K562 (cell line): ENCODE results near the gene AXIN2. TPM values are rescaled to one million over a fixed set of nuclear protein-coding genes. Genes with fewer than 3 reads are reported as not detected.

Experiments
- ATAC-seq: fragments of 200-7000 bp; cut with Tn5 transposase; 3 replicates; pipeline ENCODE4 v1.9.1; 2020; ENCODE audit warnings: moderate library complexity
- BruUV-seq: library from RNA; stranded (reverse); fragments of 400-500 nt; replicated peaks from 2 replicates; lab custom pipeline; 2021; lab: Mats Ljungman, UMichigan
- CTCF ChIA-PET: fragments of 300-600 bp; formaldehyde crosslinking; extraction: SDS; loops from one replicate; lab custom pipeline; 2021; ENCODE audit warnings: low intra/inter-chr PET ratio; lab: Yijun Ruan, JAX
- POLR2A ChIA-PET: fragments of 300-600, 350-650 bp; sonication (Branson Sonifier 250); formaldehyde crosslinking; extraction: SDS; loops from one replicate; lab custom pipeline; 2021; ENCODE audit warnings: antibody characterized with exemption, inconsistent platforms; lab: Yijun Ruan, JAX
- DNase-seq, 4 experiments: peaks; one replicate each; pipeline versions ENCODE4 v3.0.0 to v3.0.0-alpha.2; 2011 to 2018; ENCODE audit warnings: low spot score in 3 of 4, mixed read lengths in 3 of 4; ENCODE audit errors: extremely low read depth in 1 of 4
- FAIRE-seq: peaks from 2 replicates; lab custom pipeline; 2011; peaks lifted over from hg19 to GRCh38; lab: Jason Lieb, UNC
- H2AFZ ChIP-seq: 2 replicates; pipeline ENCODE4 v1.6.0; 2011; ENCODE audit warnings: low read depth, low read length, control low read depth, inconsistent platforms
- H3K27ac ChIP-seq: fragments of 200-600 bp; 3 replicates; pipeline ENCODE4 v1.8.0; 2011; ENCODE audit warnings: low read depth, mild to moderate bottlenecking, control low read depth, inconsistent platforms, low read length, moderate library complexity, mixed read lengths; ENCODE audit errors: extremely low read depth
- H3K27me3 ChIP-seq, 2 experiments: fragments of 300-600 bp in 1 of 2; 2 replicates in 1 of 2; 3 replicates in 1 of 2; pipeline versions ENCODE4 v1.6.0 to v1.8.0; 2011; ENCODE audit warnings: inconsistent platforms in 2 of 2, low read length in 2 of 2, mild to moderate bottlenecking in 1 of 2, mixed read lengths in 1 of 2, moderate library complexity in 1 of 2; ENCODE audit not compliant: control insufficient read depth in 2 of 2, insufficient read depth in 2 of 2
- H3K36me3 ChIP-seq: fragments of 300-600 bp; 3 replicates; pipeline ENCODE4 v1.8.0; 2011; ENCODE audit warnings: mild to moderate bottlenecking, low read length, inconsistent platforms; ENCODE audit not compliant: control insufficient read depth, insufficient read depth
- H3K4me1 ChIP-seq, 2 experiments: fragments of 200-600 bp in 1 of 2; replicated peaks in 1 of 2; 2 replicates in 1 of 2; 3 replicates in 1 of 2; pipeline versions ENCODE4 v1.5.1 to v1.8.0; 2011; ENCODE audit warnings: inconsistent platforms in 2 of 2, low read length in 2 of 2, mild to moderate bottlenecking in 1 of 2, mixed read lengths in 1 of 2, moderate library complexity in 1 of 2; ENCODE audit not compliant: control insufficient read depth in 2 of 2, insufficient read depth in 2 of 2
- H3K4me2 ChIP-seq: 2 replicates; pipeline ENCODE4 v1.6.1; 2011; ENCODE audit warnings: low read length, control low read depth, inconsistent platforms, mixed read lengths; ENCODE audit not compliant: insufficient read depth
- H3K4me3 ChIP-seq: fragments of 200-600 bp; sonication (generic), shearing (Covaris generic); 2 replicates; pipeline ENCODE4 v1.5.1; 2016; ENCODE audit warnings: control low read depth, inconsistent platforms
- H3K79me2 ChIP-seq: fragments of 200-600 bp; 3 replicates; pipeline ENCODE4 v1.8.0; 2011; ENCODE audit warnings: low read length, inconsistent platforms; ENCODE audit not compliant: control insufficient read depth, insufficient read depth
- H3K9ac ChIP-seq, 2 experiments: 2 replicates each; pipeline versions ENCODE4 v1.6.0 to v1.6.1; 2011; ENCODE audit warnings: low read depth in 2 of 2, low read length in 2 of 2, control low read depth in 1 of 2, inconsistent platforms in 1 of 2, mild to moderate bottlenecking in 1 of 2, mixed read lengths in 1 of 2; ENCODE audit not compliant: insufficient read depth in 1 of 2
- H3K9me1 ChIP-seq: one replicate; pipeline ENCODE4 v1.6.0; 2011; ENCODE audit warnings: inconsistent platforms, mild to moderate bottlenecking, low read length, moderate library complexity; ENCODE audit not compliant: control insufficient read depth, insufficient read depth
- H3K9me3 ChIP-seq: replicated peaks from 2 replicates; pipeline ENCODE4 v1.5.1; 2011; ENCODE audit warnings: low read depth, low read length, inconsistent platforms; ENCODE audit not compliant: control insufficient read depth, insufficient read depth
- H4K20me1 ChIP-seq: replicated peaks from 2 replicates; pipeline ENCODE4 v1.6.1; 2011; ENCODE audit warnings: low read length, inconsistent platforms, mixed read lengths; ENCODE audit not compliant: control insufficient read depth, insufficient read depth
- ARID2 ChIP-seq: fragments of 450-650 bp; IDR thresholded peaks from 2 replicates; pipeline ENCODE4 v1.6.1; 2017; ENCODE audit warnings: antibody characterized with exemption, mild to moderate bottlenecking
- BHLHE40 ChIP-seq: IDR thresholded peaks from 2 replicates; pipeline ENCODE4 v1.6.1; 2011; ENCODE audit warnings: low read length, improper control_type of control experiment
- CREB1 ChIP-seq, 2 experiments: sonication (generic) in 1 of 2; formaldehyde crosslinking in 1 of 2; IDR thresholded peaks; 2 replicates each; pipeline versions ENCODE4 v1.6.1 to v1.8.0; 2012 to 2022; ENCODE audit warnings: inconsistent platforms in 1 of 2, mild to moderate bottlenecking in 1 of 2, missing genetic modification reagents in 1 of 2, moderate library complexity in 1 of 2
- DMBX1 ChIP-seq: fragments of 250-450 bp; sonication (Bioruptor Pico); IDR thresholded peaks from 2 replicates; pipeline ENCODE4 v1.8.0; 2022; ENCODE audit warnings: inconsistent platforms, mild to moderate bottlenecking, moderate library complexity, borderline replicate concordance
- ELF4 ChIP-seq: fragments of 450-650 bp; formaldehyde crosslinking; IDR thresholded peaks from 2 replicates; pipeline ENCODE4 v1.4.0; 2022; ENCODE audit warnings: missing genetic modification characterization
- GATA2 ChIP-seq: sonication (generic); formaldehyde crosslinking; IDR thresholded peaks from 2 replicates; pipeline ENCODE4 v1.4.0; 2020; ENCODE audit warnings: mild to moderate bottlenecking, missing genetic modification reagents
- HDAC1 ChIP-seq, 2 experiments: fragments of 450-650 bp; IDR thresholded peaks; 2 replicates each; pipeline ENCODE4 v1.6.1; 2016 to 2017; ENCODE audit warnings: inconsistent platforms in 1 of 2, mild to moderate bottlenecking in 1 of 2, moderate library complexity in 1 of 2
- HNRNPLL ChIP-seq: fragments of 200-400 bp; formaldehyde crosslinking; IDR thresholded peaks from 2 replicates; pipeline ENCODE4 v1.6.1; 2017; ENCODE audit warnings: low read length, low read depth, mild to moderate bottlenecking; ENCODE audit not compliant: poor library complexity, severe bottlenecking
- KLF1 ChIP-seq: fragments of 450-650 bp; IDR thresholded peaks from 2 replicates; pipeline ENCODE4 v1.6.1; 2016; ENCODE audit warnings: missing genetic modification characterization, missing compliant biosample characterization
- NR3C1 ChIP-seq: sonication (generic); formaldehyde crosslinking; IDR thresholded peaks from 2 replicates; pipeline ENCODE4 v1.8.1; 2022; ENCODE audit warnings: missing genetic modification reagents
- PCBP2 ChIP-seq: fragments of 200-400 bp; formaldehyde crosslinking; IDR thresholded peaks from 2 replicates; pipeline ENCODE4 v1.6.1; 2018; ENCODE audit warnings: low read length, low read depth, mild to moderate bottlenecking, moderate library complexity; ENCODE audit not compliant: poor library complexity, severe bottlenecking
- RBM15 ChIP-seq: fragments of 200-400 bp; formaldehyde crosslinking; IDR thresholded peaks from 2 replicates; pipeline ENCODE4 v1.6.1; 2018; ENCODE audit warnings: mild to moderate bottlenecking, low read length, moderate library complexity; ENCODE audit not compliant: insufficient read depth
- SRSF7 ChIP-seq: fragments of 200-400 bp; formaldehyde crosslinking; optimal IDR thresholded peaks from 2 replicates; pipeline ENCODE3; 2017; ENCODE audit warnings: mild to moderate bottlenecking, low read depth, low read length
- TCF7L2 ChIP-seq: fragments of 150-350 bp; IDR thresholded peaks from 2 replicates; pipeline ENCODE4 v1.6.1; 2016; ENCODE audit warnings: low read depth, mild to moderate bottlenecking, low read length, moderate library complexity
- ZC3H4 ChIP-seq: sonication (generic); formaldehyde crosslinking; IDR thresholded peaks from 2 replicates; pipeline ENCODE4 v1.9.0; 2021; ENCODE audit warnings: missing genetic modification reagents, borderline replicate concordance
- ZNF507 ChIP-seq: conservative IDR thresholded peaks from 2 replicates; pipeline ENCODE4 v1.6.1; 2017; ENCODE audit warnings: missing genetic modification characterization, missing compliant biosample characterization
- WGBS: fragments of 100-300 bp; shearing (Covaris generic); methylation state at CpG from one replicate; pipeline ENCODE4 v1.1.6; 2016; ENCODE audit warnings: low coverage, mixed read lengths; ENCODE audit not compliant: insufficient coverage; ENCODE audit errors: missing lambda C conversion rate; 5-methylcytosine and 5-hydroxymethylcytosine counted together
- in situ Hi-C: fragments of 300-500 bp; cut with MboI; formaldehyde crosslinking; loops from 4 replicates; pipeline ENCODE4 v1.15.0; 2018; ENCODE audit warnings: inconsistent platforms, mixed read lengths
- intact Hi-C: fragments of 100-400 bp; cut with micrococcal nuclease; formaldehyde crosslinking; loops from 2 replicates; pipeline ENCODE4 v1.14.2; 2022
- polyA plus RNA-seq, 8 experiments: library from polyadenylated mRNA; depleted of rRNA in 4 of 8; stranded (reverse) in 5 of 8; unstranded in 3 of 8; fragments of >200 nt; fragmentation: Nextera tagmentation in 2 of 8; fragmentation: Illumina TruSeq in 1 of 8; extraction: Ambion mirVana in 2 of 8; extraction: Trizol in 1 of 8; gene quantifications; 2 replicates each; pipeline versions ENCODE4 v1.2.1 to v1.2.3, GENCODE V29; 2011 to 2014; ENCODE audit warnings: inconsistent platforms in 1 of 8, missing spikeins in 1 of 8
- total RNA-seq, 7 experiments: library from RNA; depleted of rRNA in 6 of 7; stranded (reverse); fragments of >200 nt in 6 of 7; fragmentation: Illumina TruSeq in 2 of 7; extraction: Trizol in 2 of 7; gene quantifications; 2 replicates each; pipeline versions ENCODE4 v1.2.1 to v1.2.3, GENCODE V29; 2011 to 2021; ENCODE audit warnings: low replicate concordance in 1 of 7
- TF ChIP-seq, protein P1 (sequence below): fragments of 450-650 bp; IDR thresholded peaks from 2 replicates; pipeline ENCODE4 v1.6.1; 2016; ENCODE audit warnings: borderline replicate concordance
- TF ChIP-seq, protein P2 (sequence below): sonication (generic); formaldehyde crosslinking; IDR thresholded peaks from 2 replicates; pipeline ENCODE4 v1.4.0; 2020; ENCODE audit warnings: mild to moderate bottlenecking, missing genetic modification reagents

Gene AXIN2
- total and polyA plus RNA-seq, 9 of the 15 experiments (the other 6 are each of a cell fraction or from before 2014, with no cell fraction given): 0.21 to 3.3 (median 1.2) TPM

DNA sequence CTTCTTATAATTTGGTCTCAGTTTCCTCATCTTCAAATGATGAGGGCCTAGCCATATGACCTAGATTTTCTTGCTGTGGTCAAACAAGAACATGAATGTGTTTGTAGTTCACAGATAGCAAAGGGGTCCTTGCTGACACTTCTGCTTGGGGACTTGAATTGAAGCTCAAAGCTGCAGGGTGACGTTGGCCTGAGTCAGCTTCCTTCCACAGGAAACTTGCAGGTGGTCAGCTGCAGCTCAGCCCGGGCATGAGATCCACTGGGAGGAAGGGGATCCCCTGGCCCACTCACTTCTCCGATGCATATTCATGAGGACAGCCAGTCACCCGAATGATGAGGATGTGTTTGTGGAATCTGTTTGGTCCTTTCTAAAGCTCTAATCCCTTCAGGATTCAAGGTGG, 42.6 kb upstream of the AXIN2 start (continued):
- TF ChIP-seq, protein P1, sequence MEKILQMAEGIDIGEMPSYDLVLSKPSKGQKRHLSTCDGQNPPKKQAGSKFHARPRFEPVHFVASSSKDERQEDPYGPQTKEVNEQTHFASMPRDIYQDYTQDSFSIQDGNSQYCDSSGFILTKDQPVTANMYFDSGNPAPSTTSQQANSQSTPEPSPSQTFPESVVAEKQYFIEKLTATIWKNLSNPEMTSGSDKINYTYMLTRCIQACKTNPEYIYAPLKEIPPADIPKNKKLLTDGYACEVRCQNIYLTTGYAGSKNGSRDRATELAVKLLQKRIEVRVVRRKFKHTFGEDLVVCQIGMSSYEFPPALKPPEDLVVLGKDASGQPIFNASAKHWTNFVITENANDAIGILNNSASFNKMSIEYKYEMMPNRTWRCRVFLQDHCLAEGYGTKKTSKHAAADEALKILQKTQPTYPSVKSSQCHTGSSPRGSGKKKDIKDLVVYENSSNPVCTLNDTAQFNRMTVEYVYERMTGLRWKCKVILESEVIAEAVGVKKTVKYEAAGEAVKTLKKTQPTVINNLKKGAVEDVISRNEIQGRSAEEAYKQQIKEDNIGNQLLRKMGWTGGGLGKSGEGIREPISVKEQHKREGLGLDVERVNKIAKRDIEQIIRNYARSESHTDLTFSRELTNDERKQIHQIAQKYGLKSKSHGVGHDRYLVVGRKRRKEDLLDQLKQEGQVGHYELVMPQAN: no peak
- TF ChIP-seq, protein P2, sequence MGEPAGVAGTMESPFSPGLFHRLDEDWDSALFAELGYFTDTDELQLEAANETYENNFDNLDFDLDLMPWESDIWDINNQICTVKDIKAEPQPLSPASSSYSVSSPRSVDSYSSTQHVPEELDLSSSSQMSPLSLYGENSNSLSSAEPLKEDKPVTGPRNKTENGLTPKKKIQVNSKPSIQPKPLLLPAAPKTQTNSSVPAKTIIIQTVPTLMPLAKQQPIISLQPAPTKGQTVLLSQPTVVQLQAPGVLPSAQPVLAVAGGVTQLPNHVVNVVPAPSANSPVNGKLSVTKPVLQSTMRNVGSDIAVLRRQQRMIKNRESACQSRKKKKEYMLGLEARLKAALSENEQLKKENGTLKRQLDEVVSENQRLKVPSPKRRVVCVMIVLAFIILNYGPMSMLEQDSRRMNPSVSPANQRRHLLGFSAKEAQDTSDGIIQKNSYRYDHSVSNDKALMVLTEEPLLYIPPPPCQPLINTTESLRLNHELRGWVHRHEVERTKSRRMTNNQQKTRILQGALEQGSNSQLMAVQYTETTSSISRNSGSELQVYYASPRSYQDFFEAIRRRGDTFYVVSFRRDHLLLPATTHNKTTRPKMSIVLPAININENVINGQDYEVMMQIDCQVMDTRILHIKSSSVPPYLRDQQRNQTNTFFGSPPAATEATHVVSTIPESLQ (CRISPR knock-in tag): no peak
- no peak for TF ChIP-seq RBM15

DNA sequence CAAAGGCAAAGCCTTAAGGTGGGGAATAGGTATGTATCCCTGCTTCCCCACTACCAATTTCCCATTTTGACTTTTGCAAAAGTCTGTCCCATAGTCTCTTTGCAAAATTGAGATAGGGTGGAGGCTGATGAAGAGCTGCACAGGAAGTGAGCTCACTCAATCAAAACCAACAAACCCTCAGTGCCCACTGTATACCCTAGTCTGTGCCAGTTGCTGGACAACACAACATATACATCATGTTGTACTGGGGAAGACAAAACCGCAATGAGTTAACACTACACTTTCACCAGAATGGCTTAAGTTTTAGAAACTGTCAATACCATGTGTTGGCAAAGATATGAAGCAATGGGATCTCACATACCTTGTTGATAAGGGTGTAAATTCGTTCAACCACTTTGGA, 40.4 kb upstream of the AXIN2 start:
- ChIA-PET CTCF (no interaction called here), POLR2A (interaction anchor here (0.6 to 1.3 kb wide), 3 partner anchors 10 to 17 kb away, joined by 3 to 4 read pairs (median 3); no protein-coding TSS in a partner anchor)
- Histone ChIP-seq H3K27me3 (peaks cover 4 to 11% of the 10 kb centered on the region in 2 experiments; a peak in 3 of 5 replicates), H3K27ac (no peak overlapping the region), H3K9me3 (no peaks in the 10 kb centered on the region), H3K79me2 (no peaks in the 10 kb centered on the region), H3K9ac (no peak overlapping the region), H3K36me3 (no peaks in the 10 kb centered on the region), H2AFZ (no peak overlapping the region), H3K4me2 (no peak overlapping the region), H3K4me3 (no peak overlapping the region), H3K4me1 (no peaks in the 10 kb centered on the region), H4K20me1 (no peaks in the 10 kb centered on the region), H3K9me1 (peaks cover under 1% of the 10 kb centered on the region)
- no TSS peak for BruUV-seq
- WGBS: 0% methylated on average over 2 of the region's 2 CpGs
- TF ChIP-seq ZNF507 (tag): no peak
- TF ChIP-seq GATA2: no peak
- TF ChIP-seq ELF4 (CRISPR knock-in tag): no peak
- no peak for TF ChIP-seq PCBP2
- TF ChIP-seq KLF1 (tag): no peak
- TF ChIP-seq TCF7L2: no peak
- no peak for TF ChIP-seq HDAC1 (IDR thresholded peaks at IDR 0.05)
- TF ChIP-seq ZC3H4 (CRISPR knock-in tag): no peak
- no peak for TF ChIP-seq SRSF7
- no peak for TF ChIP-seq BHLHE40
- TF ChIP-seq DMBX1 (CRISPR knock-in tag): no peak
- no peak for TF ChIP-seq ARID2
- TF ChIP-seq CREB1 (IDR thresholded peaks at IDR 0.05): no peak
- TF ChIP-seq CREB1 (CRISPR knock-in tag; IDR thresholded peaks at IDR 0.05): no peak
- TF ChIP-seq HNRNPLL: no peak
- no peak for TF ChIP-seq NR3C1 (CRISPR knock-in tag)
- in situ Hi-C loops: no loop called here
- no peak for ATAC-seq
- no peak for DNase-seq
- intact Hi-C loops: no loop called here
- FAIRE-seq: no peak
